OCI-LY7 (cell line): Measurements from ENCODE around the gene TMEM132A. TPM values are rescaled to one million over a fixed set of nuclear protein-coding genes. Genes with fewer than 3 reads are reported as not detected.

Source experiments
- BruUV-seq: library from RNA; stranded (reverse); fragments of 400-500 nt; replicated peaks from 2 replicates; lab custom pipeline; 2021; lab: Mats Ljungman, UMichigan
- CTCF ChIA-PET: fragments of 300-600 bp; sonication (Branson Sonifier 250); formaldehyde crosslinking; loops from one replicate; lab custom pipeline; 2022; ENCODE audit warnings: antibody characterized with exemption; ENCODE audit not compliant: unreplicated experiment; lab: Charles Lee
- POLR2A ChIA-PET: fragments of 300-600 bp; sonication (Branson Sonifier 250); formaldehyde crosslinking; loops from one replicate; lab custom pipeline; 2022; ENCODE audit warnings: antibody characterized with exemption; lab: Charles Lee
- DNase-seq: peaks from one replicate; pipeline ENCODE4 v3.0.0-alpha.2; 2015; ENCODE audit warnings: low spot score
- H2AFZ ChIP-seq: fragments of 200-600 bp; sonication (generic), shearing (Covaris generic); 2 replicates; pipeline ENCODE4 v1.6.1; 2014; ENCODE audit warnings: mild to moderate bottlenecking, antibody characterized with exemption, low read length, moderate library complexity
- H3K27ac ChIP-seq: fragments of 200-600 bp; sonication (generic); 2 replicates; pipeline ENCODE4 v1.5.1; 2014; ENCODE audit warnings: mixed run types, low read depth, mild to moderate bottlenecking, moderate library complexity, low read length, inconsistent platforms; ENCODE audit not compliant: poor library complexity, severe bottlenecking
- H3K36me3 ChIP-seq: fragments of 200-600 bp; sonication (generic); 2 replicates; pipeline ENCODE4 v1.6.1; 2014; ENCODE audit warnings: mild to moderate bottlenecking, antibody characterized with exemption, low read length, moderate library complexity, mixed read lengths; ENCODE audit not compliant: insufficient read depth
- H3K4me1 ChIP-seq: fragments of 200-600 bp; sonication (generic); 2 replicates; pipeline ENCODE4 v1.5.1; 2014; ENCODE audit warnings: mild to moderate bottlenecking, low read length; ENCODE audit not compliant: insufficient read depth, poor library complexity, severe bottlenecking
- H3K4me2 ChIP-seq: fragments of 200-600 bp; sonication (generic); 2 replicates; pipeline ENCODE4 v1.6.1; 2014; ENCODE audit warnings: mild to moderate bottlenecking, low read length
- H3K4me3 ChIP-seq: fragments of 200-600 bp; sonication (generic); 2 replicates; pipeline ENCODE4 v1.5.1; 2014; ENCODE audit warnings: mild to moderate bottlenecking, low read depth, low read length; ENCODE audit not compliant: poor library complexity, severe bottlenecking
- H3K79me2 ChIP-seq: fragments of 200-600 bp; sonication (generic); 2 replicates; pipeline ENCODE4 v1.6.1; 2016; ENCODE audit warnings: low read depth, mild to moderate bottlenecking, low read length, moderate library complexity, mixed read lengths; ENCODE audit not compliant: insufficient read depth
- H3K9me2 ChIP-seq: fragments of 200-600 bp; sonication (generic); 2 replicates; pipeline ENCODE4 v1.6.1; 2016; ENCODE audit warnings: mild to moderate bottlenecking, low read length, mixed read lengths; ENCODE audit not compliant: insufficient read depth
- H3K9me3 ChIP-seq: fragments of 200-600 bp; sonication (generic); 2 replicates; pipeline ENCODE4 v1.6.1; 2014; ENCODE audit warnings: mild to moderate bottlenecking, mixed run types, low read length, mixed read lengths
- H4K20me1 ChIP-seq: fragments of 200-600 bp; sonication (generic); 2 replicates; pipeline ENCODE4 v1.6.1; 2014; ENCODE audit warnings: mild to moderate bottlenecking, antibody characterized with exemption, low read length, moderate library complexity, mixed read lengths; ENCODE audit not compliant: insufficient read depth
- CTCF ChIP-seq: fragments of 200-600 bp; sonication (generic); conservative IDR thresholded peaks from 2 replicates; pipeline ENCODE4 v1.5.1; 2014; ENCODE audit warnings: mild to moderate bottlenecking, antibody characterized with exemption, low read length, moderate library complexity, mixed read lengths
- EZH2phosphoT487 ChIP-seq: fragments of 200-600 bp; sonication (generic); IDR thresholded peaks from 2 replicates; pipeline ENCODE4 v1.6.1; 2018; ENCODE audit warnings: low read depth, borderline replicate concordance, mild to moderate bottlenecking, mixed run types, antibody characterized with exemption, low read length, moderate library complexity, mixed read lengths
- intact Hi-C: fragments of 100-400 bp; cut with micrococcal nuclease; formaldehyde crosslinking; loops from one replicate; pipeline ENCODE4 v1.10.0; 2022; ENCODE audit not compliant: unreplicated experiment
- total RNA-seq, 2 experiments: library from RNA; depleted of rRNA in 1 of 2; stranded (reverse); fragments of >200 nt in 1 of 2; shearing (Covaris generic) in 1 of 2; gene quantifications; 2 replicates each; pipeline ENCODE4 v1.2.3, GENCODE V29; 2014 to 2022

The TMEM132A gene
- total RNA-seq, 2 experiments from 2014 or later, result 5.5 to 8.9 TPM

- H2AFZ ChIP-seq, result peak overlapping the region; percentile 89; the same call in 1 of the 2 replicates
- intact Hi-C loops, result loop anchor here (10.0 kb wide), 1 partner anchor 57 kb away; no protein-coding TSS in a partner anchor
- peak overlapping the region; percentile 47 for H3K27ac ChIP-seq
- no peaks in the 10 kb centered on the region for H3K9me2 ChIP-seq
- no TSS peak for BruUV-seq
- no peaks in the 10 kb centered on the region for H4K20me1 ChIP-seq
- peak overlapping the region; percentile 64 for H3K4me3 ChIP-seq
- peaks cover 36% of the 10 kb centered on the region for H3K4me1 ChIP-seq
- POLR2A ChIA-PET, result interaction anchor here (0.5 kb wide), 1 partner anchor 1282 kb away, joined by 3 read pairs; no protein-coding TSS in a partner anchor
- DNase-seq, result peak; percentile 25
- peak overlapping the region; percentile 80 for H3K4me2 ChIP-seq
- H3K79me2 ChIP-seq, result peaks cover 3% of the 10 kb centered on the region; the same call in 1 of the 2 replicates
- CTCF ChIA-PET, result interaction anchor here (1.3 kb wide), 1 partner anchor 38 kb away, joined by 5 read pairs; the partner anchor contains the start of gene TMEM109
- H3K9me3 ChIP-seq, result no peaks in the 10 kb centered on the region
- TF ChIP-seq EZH2phosphoT487 (no peak), CTCF (no peak)
- H3K36me3 ChIP-seq, result no peaks in the 10 kb centered on the region
These were observed 27.3 kb downstream of the TMEM132A start for GRCh38 chr11:60951606-60951903.

GRCh38 chr11:60951904-60952741 lies 27.9 kb downstream of the TMEM132A start, which contains the start of gene SLC15A3:
Gene SLC15A3, minus strand, starts transcription at chr11:60952176. Its CDS starts 625 bp downstream, at chr11:60951551.
- Histone ChIP-seq H2AFZ (peak within 1 kb of the TSS; percentile 89), H4K20me1 (no peaks in the 10 kb centered on the region), H3K9me2 (no peaks in the 10 kb centered on the region), H3K4me2 (peak within 1 kb of the TSS; percentile 80), H3K36me3 (no peaks in the 10 kb centered on the region), H3K9me3 (no peaks in the 10 kb centered on the region), H3K4me3 (peak within 1 kb of the TSS; percentile 64), H3K4me1 (peaks cover 36% of the 10 kb centered on the region), H3K27ac (peak within 1 kb of the TSS; percentile 47), H3K79me2 (peaks cover 3% of the 10 kb centered on the region; the same call in 1 of the 2 replicates)
- DNase-seq, result peak; percentile 86
- intact Hi-C loops, result loop anchor here (1.0 to 10.0 kb wide), 3 partner anchors 37 to 209 kb away; partner anchors contain the start of gene VPS37C
- no TSS peak for BruUV-seq
- ChIA-PET POLR2A (interaction anchor here (0.5 to 1.4 kb wide), 4 partner anchors 33 to 1282 kb away, joined by 3 to 5 read pairs (median 4); no protein-coding TSS in a partner anchor), CTCF (interaction anchor here (1.3 kb wide), 1 partner anchor 39 kb away, joined by 5 read pairs; the partner anchor contains the start of gene TMEM109)
- TF ChIP-seq EZH2phosphoT487 (no peak), CTCF (no peak)
